ENCODE results near the gene SV2C. TPM values are rescaled to one million over a fixed set of nuclear protein-coding genes. Genes with fewer than 3 reads are reported as not detected.

SV2C gene
- total and polyA plus RNA-seq, 4 donors: 0.01 to 0.40 (median 0.37) TPM; not detected in 1

- ATAC-seq (ENCODE audit: insufficient read depth, low FRiP score) (no peak), DNase-seq (no peak)
- TF ChIP-seq CTCF (IDR thresholded peaks at IDR 0.05; ENCODE audit: control extremely low read depth, extremely low read depth): no peak
- Histone ChIP-seq H3K27ac (ENCODE audit: low read depth in 1 of 2, low read length in 1 of 2) (no peak overlapping the region), H3K9me3 (ENCODE audit: control insufficient read depth in 4 of 4, insufficient read depth in 3 of 4, low read length in 3 of 4) (no peaks in the 10 kb centered on the region), H3K27me3 (ENCODE audit: control insufficient read depth in 3 of 3, insufficient read depth in 3 of 3, low read length in 2 of 3) (no peaks in the 10 kb centered on the region), H3K4me1 (ENCODE audit: control insufficient read depth in 5 of 5, insufficient read depth in 5 of 5, low read length in 5 of 5) (no peaks in the 10 kb centered on the region), H3K9ac (ENCODE audit: insufficient read depth in 1 of 2, low read length in 2 of 2) (no peak overlapping the region), H3K4me3 (no peak overlapping the region), H3K36me3 (ENCODE audit: control insufficient read depth in 4 of 4, insufficient read depth in 4 of 4, low read length in 4 of 4) (no peaks in the 10 kb centered on the region)
- WGBS, 2 donors: 88 to 91% methylated on average over 1 of the region's 1 CpG
These were observed 61.5 kb downstream of the SV2C start for GRCh38 chr5:76144513-76145274.

- Histone ChIP-seq H3K4me1 (ENCODE audit: control insufficient read depth in 5 of 5, insufficient read depth in 5 of 5, low read length in 5 of 5) (no peaks in the 10 kb centered on the region), H3K27me3 (ENCODE audit: control insufficient read depth in 3 of 3, insufficient read depth in 3 of 3, low read length in 2 of 3) (no peaks in the 10 kb centered on the region), H3K9ac (ENCODE audit: insufficient read depth in 1 of 2, low read length in 2 of 2) (no peak overlapping the region), H3K36me3 (ENCODE audit: control insufficient read depth in 4 of 4, insufficient read depth in 4 of 4, low read length in 4 of 4) (no peaks in the 10 kb centered on the region), H3K9me3 (ENCODE audit: control insufficient read depth in 4 of 4, insufficient read depth in 3 of 4, low read length in 3 of 4) (no peaks in the 10 kb centered on the region), H3K4me3 (no peak overlapping the region), H3K27ac (ENCODE audit: low read depth in 1 of 2, low read length in 1 of 2) (no peak overlapping the region)
- ATAC-seq (ENCODE audit: insufficient read depth, low FRiP score): no peak
- TF ChIP-seq CTCF (IDR thresholded peaks at IDR 0.05; ENCODE audit: control extremely low read depth, extremely low read depth): no peak
- WGBS, 2 donors: 80 to 86% methylated on average over 5 of the region's 5 CpGs
- peak in 1 of 3 donors; percentile 0 for DNase-seq
These were observed 62.8 kb downstream of the SV2C start for GRCh38 chr5:76145945-76146344.

- Histone ChIP-seq H3K4me1 (ENCODE audit: control insufficient read depth in 5 of 5, insufficient read depth in 5 of 5, low read length in 5 of 5) (no peaks in the 10 kb centered on the region), H3K36me3 (ENCODE audit: control insufficient read depth in 4 of 4, insufficient read depth in 4 of 4, low read length in 4 of 4) (no peaks in the 10 kb centered on the region), H3K27me3 (ENCODE audit: control insufficient read depth in 3 of 3, insufficient read depth in 3 of 3, low read length in 2 of 3) (no peaks in the 10 kb centered on the region), H3K27ac (ENCODE audit: low read depth in 1 of 2, low read length in 1 of 2) (no peak overlapping the region), H3K4me3 (no peak overlapping the region), H3K9me3 (ENCODE audit: control insufficient read depth in 4 of 4, insufficient read depth in 3 of 4, low read length in 3 of 4) (no peaks in the 10 kb centered on the region), H3K9ac (ENCODE audit: insufficient read depth in 1 of 2, low read length in 2 of 2) (no peak overlapping the region)
- TF ChIP-seq CTCF (IDR thresholded peaks at IDR 0.05; ENCODE audit: control extremely low read depth, extremely low read depth): no peak
- no peak for ATAC-seq (ENCODE audit: insufficient read depth, low FRiP score)
- no peak for DNase-seq
- 0 to 32% methylated on average over 1 of the region's 1 CpG for WGBS, 2 donors
These were observed 66.5 kb downstream of the SV2C start for GRCh38 chr5:76149636-76150035.

- Histone ChIP-seq H3K36me3 (ENCODE audit: control insufficient read depth in 4 of 4, insufficient read depth in 4 of 4, low read length in 4 of 4) (no peaks in the 10 kb centered on the region), H3K4me3 (no peak overlapping the region), H3K27ac (ENCODE audit: low read depth in 1 of 2, low read length in 1 of 2) (no peak overlapping the region), H3K9me3 (ENCODE audit: control insufficient read depth in 4 of 4, insufficient read depth in 3 of 4, low read length in 3 of 4) (no peaks in the 10 kb centered on the region), H3K4me1 (ENCODE audit: control insufficient read depth in 5 of 5, insufficient read depth in 5 of 5, low read length in 5 of 5) (no peaks in the 10 kb centered on the region), H3K27me3 (ENCODE audit: control insufficient read depth in 3 of 3, insufficient read depth in 3 of 3, low read length in 2 of 3) (no peaks in the 10 kb centered on the region), H3K9ac (ENCODE audit: insufficient read depth in 1 of 2, low read length in 2 of 2) (no peak overlapping the region)
- no peak for TF ChIP-seq CTCF (IDR thresholded peaks at IDR 0.05; ENCODE audit: control extremely low read depth, extremely low read depth)
- ATAC-seq (ENCODE audit: insufficient read depth, low FRiP score) (no peak), DNase-seq (no peak)
- 52 to 74% methylated on average over 3 of the region's 3 CpGs for WGBS, 2 donors
These were observed 69.0 kb downstream of the SV2C start for GRCh38 chr5:76152161-76152560.
